ENCODE data around the gene TGM5. TPM values are rescaled to one million over a fixed set of nuclear protein-coding genes. Genes with fewer than 3 reads are reported as not detected.
"Not testable (repeated sequence)": the region's sequence is repeated elsewhere in the genome, so short reads cannot be mapped to it uniquely, and the experiment has no call there.

TGM5 gene
- total RNA-seq, 2 donors from 2014 or later, result not detected

DNA sequence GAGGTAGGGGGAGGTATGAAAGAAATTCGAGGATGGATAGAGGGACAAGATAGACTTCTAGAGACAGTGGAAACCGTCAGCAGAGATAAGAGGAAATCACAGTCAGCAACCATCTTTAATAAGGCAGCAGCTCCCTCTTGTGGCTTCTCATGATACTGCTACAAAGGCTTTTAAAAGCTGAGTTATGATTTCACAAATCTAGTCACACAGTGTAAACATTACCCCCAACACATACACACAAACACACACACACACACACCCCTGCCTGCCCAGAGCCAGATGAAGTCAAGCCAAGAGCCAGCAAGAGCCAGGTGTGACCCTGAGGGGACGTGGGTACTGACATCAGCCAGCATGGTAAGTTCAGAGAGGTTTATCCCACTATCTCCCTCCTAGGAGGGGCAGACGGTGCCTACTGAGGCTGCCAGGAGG is 18.9 kb upstream of the TGM5 start:
- Mint-ChIP-seq H3K27ac (peak overlapping the region; percentile 47), H3K27me3 (peaks cover 38% of the 10 kb centered on the region), H3K4me3 (no peak overlapping the region), H3K36me3 (ENCODE audit: low read depth) (no peaks in the 10 kb centered on the region), H3K4me1 (peaks cover 10% of the 10 kb centered on the region)
- peak; percentile 79 for ATAC-seq
- no peaks in the 10 kb centered on the region for H3K9me3 ChIP-seq (ENCODE audit: control insufficient read depth, low read length, poor library complexity, severe bottlenecking)
- DNase-seq, result peak in 1 of 3 donors; percentile 53

- Mint-ChIP-seq H3K27ac (no peak overlapping the region), H3K4me3 (no peak overlapping the region), H3K36me3 (ENCODE audit: low read depth) (no peaks in the 10 kb centered on the region), H3K27me3 (peaks cover 58% of the 10 kb centered on the region), H3K4me1 (peaks cover 10% of the 10 kb centered on the region)
- ATAC-seq, result no peak
- H3K9me3 ChIP-seq (ENCODE audit: control insufficient read depth, low read length, poor library complexity, severe bottlenecking), result no peaks in the 10 kb centered on the region
- no peak for DNase-seq
Observed at GRCh38 chr15:43283526-43283925, 16.8 kb upstream of the TGM5 start.

DNA sequence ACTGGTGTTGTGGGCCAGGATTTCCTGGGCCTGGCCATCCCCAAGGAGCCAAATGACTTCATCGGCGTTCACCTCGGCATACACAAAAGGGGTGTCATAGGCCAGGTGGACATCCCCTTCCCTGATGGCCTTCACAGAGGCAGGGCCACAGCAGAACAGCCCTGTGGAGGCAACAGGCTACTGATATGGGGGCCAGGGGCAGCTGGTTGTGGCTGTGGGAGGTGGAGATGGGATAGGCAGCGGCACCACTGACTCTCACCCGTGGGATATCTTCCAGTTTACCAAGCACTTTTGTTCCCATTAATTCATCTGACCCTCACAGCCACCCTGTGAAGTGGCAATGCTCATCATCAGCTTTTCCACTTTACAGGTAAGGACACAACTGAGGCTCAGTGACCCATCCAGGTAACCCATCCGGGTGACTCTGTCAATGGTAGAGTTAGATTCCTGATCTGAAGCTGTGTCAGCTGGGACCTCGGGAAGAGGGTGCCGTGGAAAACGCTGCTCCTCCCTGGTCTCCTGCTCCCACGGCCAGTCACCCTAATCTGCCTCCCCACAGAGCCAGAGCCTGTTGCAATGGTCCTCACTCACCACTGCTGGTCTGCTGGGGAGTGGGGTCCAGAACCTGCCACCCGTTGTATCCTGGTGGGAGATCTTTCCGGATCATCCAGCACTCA is 15.3 kb upstream of the TGM5 start:
- DNase-seq (no peak), ATAC-seq (no peak)
- Mint-ChIP-seq H3K4me3 (no peak overlapping the region), H3K27ac (no peak overlapping the region), H3K4me1 (peaks cover 10% of the 10 kb centered on the region), H3K27me3 (peaks cover 49% of the 10 kb centered on the region), H3K36me3 (ENCODE audit: low read depth) (no peaks in the 10 kb centered on the region)
- H3K9me3 ChIP-seq (ENCODE audit: control insufficient read depth, low read length, poor library complexity, severe bottlenecking), result no peaks in the 10 kb centered on the region

GRCh38 chr15:43280996-43281395 is 14.3 kb upstream of the TGM5 start:
- no peaks in the 10 kb centered on the region for H3K9me3 ChIP-seq (ENCODE audit: control insufficient read depth, low read length, poor library complexity, severe bottlenecking)
- no peak overlapping the region for H3K27ac Mint-ChIP-seq
- H3K4me1 Mint-ChIP-seq, result peaks cover 8% of the 10 kb centered on the region
- H3K36me3 Mint-ChIP-seq (ENCODE audit: low read depth), result no peaks in the 10 kb centered on the region
- peaks cover 44% of the 10 kb centered on the region for H3K27me3 Mint-ChIP-seq
- DNase-seq (no peak), ATAC-seq (no peak)
- no peak overlapping the region for H3K4me3 Mint-ChIP-seq

DNA sequence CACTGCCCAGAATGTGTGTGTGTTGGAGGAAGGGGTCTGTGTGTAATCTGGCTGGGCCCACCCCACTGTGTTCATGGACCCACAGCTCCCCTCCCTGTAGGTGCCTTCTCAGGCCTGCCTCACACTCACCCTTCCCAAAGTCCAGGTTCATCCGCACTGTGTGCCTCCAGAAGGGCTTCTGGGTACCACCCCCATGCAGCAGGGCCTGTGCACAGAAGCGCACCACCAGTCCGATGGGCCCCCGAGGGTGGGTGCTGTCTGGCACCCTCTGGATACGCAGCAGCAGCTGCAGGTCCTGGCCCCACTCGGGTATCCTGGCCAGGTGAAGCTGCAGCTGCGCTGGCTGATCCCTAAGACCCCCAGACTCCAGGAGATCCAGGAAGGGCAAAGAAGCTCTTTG is 12.8 kb upstream of the TGM5 start:
- Mint-ChIP-seq H3K4me1 (peaks cover 3% of the 10 kb centered on the region), H3K27me3 (peaks cover 47% of the 10 kb centered on the region), H3K4me3 (no peak overlapping the region), H3K27ac (no peak overlapping the region), H3K36me3 (ENCODE audit: low read depth) (peaks cover 2% of the 10 kb centered on the region)
- H3K9me3 ChIP-seq (ENCODE audit: control insufficient read depth, low read length, poor library complexity, severe bottlenecking), result no peaks in the 10 kb centered on the region
- DNase-seq (no peak), ATAC-seq (no peak)

- H3K9me3 ChIP-seq (ENCODE audit: control insufficient read depth, low read length, poor library complexity, severe bottlenecking), result no peaks in the 10 kb centered on the region
- Mint-ChIP-seq H3K27ac (no peak overlapping the region), H3K36me3 (ENCODE audit: low read depth) (peaks cover 2% of the 10 kb centered on the region), H3K4me3 (no peak overlapping the region), H3K27me3 (peaks cover 46% of the 10 kb centered on the region), H3K4me1 (no peaks in the 10 kb centered on the region)
- ATAC-seq (no peak), DNase-seq (no peak)
Observed at GRCh38 chr15:43278869-43279268, 12.1 kb upstream of the TGM5 start.

- Mint-ChIP-seq H3K27ac (peak overlapping the region; percentile 16), H3K4me1 (peaks cover 2% of the 10 kb centered on the region), H3K36me3 (ENCODE audit: low read depth) (peaks cover 2% of the 10 kb centered on the region), H3K4me3 (no peak overlapping the region), H3K27me3 (peaks cover 54% of the 10 kb centered on the region)
- no peak for ATAC-seq
- no peak for DNase-seq
- H3K9me3 ChIP-seq (ENCODE audit: control insufficient read depth, low read length, poor library complexity, severe bottlenecking), result no peaks in the 10 kb centered on the region
Observed at GRCh38 chr15:43277901-43278300, 11.2 kb upstream of the TGM5 start.

GRCh38 chr15:43277231-43277823 is 10.6 kb upstream of the TGM5 start:
- peak overlapping the region; percentile 16 for H3K27ac Mint-ChIP-seq
- no peak for DNase-seq

GRCh38 chr15:43276563-43277200 is 10.0 kb upstream of the TGM5 start:
- no peaks in the 10 kb centered on the region for H3K9me3 ChIP-seq (ENCODE audit: control insufficient read depth, low read length, poor library complexity, severe bottlenecking)
- peaks cover 54% of the 10 kb centered on the region for H3K27me3 Mint-ChIP-seq
- peaks cover 2% of the 10 kb centered on the region for H3K36me3 Mint-ChIP-seq (ENCODE audit: low read depth)
- ATAC-seq, result no peak
- DNase-seq, result no peak
- H3K4me1 Mint-ChIP-seq, result peaks cover 2% of the 10 kb centered on the region
- no peak overlapping the region for H3K27ac Mint-ChIP-seq
- no peak overlapping the region for H3K4me3 Mint-ChIP-seq

More at GRCh38 chr15:43277231-43277823, 10.6 kb upstream of the TGM5 start:
- no peak overlapping the region for H3K4me3 Mint-ChIP-seq
- H3K27me3 Mint-ChIP-seq, result peaks cover 54% of the 10 kb centered on the region
- H3K36me3 Mint-ChIP-seq (ENCODE audit: low read depth), result peaks cover 2% of the 10 kb centered on the region
- no peaks in the 10 kb centered on the region for H3K9me3 ChIP-seq (ENCODE audit: control insufficient read depth, low read length, poor library complexity, severe bottlenecking)
- no peak for ATAC-seq
- H3K4me1 Mint-ChIP-seq, result peaks cover 2% of the 10 kb centered on the region

GRCh38 chr15:43275740-43276562 is 9.2 kb upstream of the TGM5 start:
- no peak overlapping the region for H3K4me3 Mint-ChIP-seq
- no peak for ATAC-seq

GRCh38 chr15:43274136-43274535 is 7.4 kb upstream of the TGM5 start:
- H3K9me3 ChIP-seq (ENCODE audit: control insufficient read depth, low read length, poor library complexity, severe bottlenecking), result no peaks in the 10 kb centered on the region
- Mint-ChIP-seq H3K36me3 (ENCODE audit: low read depth) (peaks cover 6% of the 10 kb centered on the region), H3K27me3 (peaks cover 51% of the 10 kb centered on the region), H3K4me1 (peaks cover 6% of the 10 kb centered on the region), H3K4me3 (no peak overlapping the region), H3K27ac (no peak overlapping the region)
- ATAC-seq, result no peak
- no peak for DNase-seq

More at GRCh38 chr15:43275740-43276562, 9.2 kb upstream of the TGM5 start:
- peaks cover 54% of the 10 kb centered on the region for H3K27me3 Mint-ChIP-seq
- peaks cover 2% of the 10 kb centered on the region for H3K36me3 Mint-ChIP-seq (ENCODE audit: low read depth)
- peaks cover 2% of the 10 kb centered on the region for H3K4me1 Mint-ChIP-seq
- H3K27ac Mint-ChIP-seq, result peak overlapping the region; percentile 29
- no peak for DNase-seq
- no peaks in the 10 kb centered on the region for H3K9me3 ChIP-seq (ENCODE audit: control insufficient read depth, low read length, poor library complexity, severe bottlenecking)

- Mint-ChIP-seq H3K27ac (no peak overlapping the region), H3K4me3 (no peak overlapping the region), H3K27me3 (peaks cover 49% of the 10 kb centered on the region), H3K4me1 (peaks cover 6% of the 10 kb centered on the region), H3K36me3 (ENCODE audit: low read depth) (peaks cover 6% of the 10 kb centered on the region)
- no peaks in the 10 kb centered on the region for H3K9me3 ChIP-seq (ENCODE audit: control insufficient read depth, low read length, poor library complexity, severe bottlenecking)
- ATAC-seq, result no peak
- no peak for DNase-seq
Observed at GRCh38 chr15:43273243-43273642, 6.5 kb upstream of the TGM5 start.

DNA sequence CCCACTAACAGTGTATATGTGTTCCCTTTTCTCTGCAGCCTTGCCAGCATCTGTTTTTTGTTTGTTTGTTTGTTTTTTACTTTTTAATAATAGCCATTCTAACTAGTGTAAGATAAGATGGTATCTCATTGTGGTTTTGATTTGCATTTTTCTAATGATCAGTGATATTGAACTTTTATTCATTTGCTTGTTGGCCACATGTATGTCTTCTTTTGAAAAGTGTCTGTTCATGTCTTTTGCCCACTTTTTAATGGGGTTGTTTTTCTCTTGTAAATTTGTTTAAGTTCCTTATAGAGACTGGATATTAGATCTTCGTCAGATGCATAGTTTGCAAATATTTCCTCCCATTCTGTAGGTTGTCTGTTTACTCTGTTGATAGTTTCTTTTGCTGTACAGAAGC is 5.2 kb upstream of the TGM5 start:
- not testable (repeated sequence) for ATAC-seq; H3K4me3 Mint-ChIP-seq; H3K27ac Mint-ChIP-seq; DNase-seq; H3K36me3 Mint-ChIP-seq (ENCODE audit: low read depth); H3K9me3 ChIP-seq (ENCODE audit: control insufficient read depth, low read length, poor library complexity, severe bottlenecking); H3K4me1 Mint-ChIP-seq
- H3K27me3 Mint-ChIP-seq, result peaks cover 53% of the 10 kb centered on the region

Data from T-helper 17 cell (primary cell).